Renal pelvis (tissue), 4 donors: ENCODE data around the gene PPP1R37. TPM values are rescaled to one million over a fixed set of nuclear protein-coding genes. Genes with fewer than 3 reads are reported as not detected.
"Not testable (repeated sequence)": the region's sequence is repeated elsewhere in the genome, so short reads cannot be mapped to it uniquely, and the experiment has no call there.

Experiments used
- DNase-seq: peaks from one replicate; pipeline ENCODE4 v3.0.0-alpha.2; 2013
- polyA plus RNA-seq, 3 donors: library from polyadenylated mRNA; unstranded; fragments of 120-200 nt; gene quantifications; one replicate each; pipeline ENCODE4 v1.2.1, GENCODE V29; 2013; ENCODE audit not compliant: insufficient read length in 3 of 3

Gene PPP1R37
- polyA plus RNA-seq, 3 donors, result 31.8 to 37.5 (median 35.4) TPM

- DNase-seq, result no peak
Observed at GRCh38 chr19:45110851-45111266, 17.9 kb downstream of the PPP1R37 start.

DNA sequence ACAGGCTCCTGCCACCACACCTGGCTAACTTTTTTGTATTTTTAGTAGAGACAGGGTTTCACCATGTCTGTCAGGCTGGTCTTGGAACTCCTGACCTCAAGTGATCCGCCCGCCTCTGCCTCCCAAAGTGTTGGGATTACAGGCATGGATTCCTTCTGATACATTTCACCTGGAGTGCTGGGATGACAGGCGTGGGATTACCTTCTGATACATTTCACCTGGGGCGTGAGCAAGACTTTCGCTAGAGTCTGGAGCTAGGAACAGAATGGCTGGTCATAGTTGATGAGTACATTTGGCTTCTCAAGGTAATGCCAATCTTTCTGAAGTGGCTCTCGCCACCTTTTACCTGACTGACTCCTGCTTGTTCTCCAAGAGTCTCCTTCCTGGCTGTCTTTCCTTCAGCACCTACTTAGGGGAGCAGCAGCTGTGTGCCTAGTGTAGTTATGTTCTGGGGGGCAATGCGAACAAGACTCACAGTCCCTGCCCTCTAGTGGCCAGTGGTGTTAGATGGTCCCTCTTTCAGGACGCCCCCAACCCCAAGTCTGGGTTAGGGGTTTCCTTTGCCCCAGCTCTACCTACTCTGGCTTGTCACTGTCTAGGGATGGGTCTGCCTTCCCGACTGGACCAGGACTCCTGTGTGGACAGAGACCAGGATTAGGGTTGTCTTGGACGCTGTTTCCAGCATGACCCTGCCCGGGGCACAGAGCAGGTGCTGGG lies 19.3 kb downstream of the PPP1R37 start:
- no peak for DNase-seq

DNA sequence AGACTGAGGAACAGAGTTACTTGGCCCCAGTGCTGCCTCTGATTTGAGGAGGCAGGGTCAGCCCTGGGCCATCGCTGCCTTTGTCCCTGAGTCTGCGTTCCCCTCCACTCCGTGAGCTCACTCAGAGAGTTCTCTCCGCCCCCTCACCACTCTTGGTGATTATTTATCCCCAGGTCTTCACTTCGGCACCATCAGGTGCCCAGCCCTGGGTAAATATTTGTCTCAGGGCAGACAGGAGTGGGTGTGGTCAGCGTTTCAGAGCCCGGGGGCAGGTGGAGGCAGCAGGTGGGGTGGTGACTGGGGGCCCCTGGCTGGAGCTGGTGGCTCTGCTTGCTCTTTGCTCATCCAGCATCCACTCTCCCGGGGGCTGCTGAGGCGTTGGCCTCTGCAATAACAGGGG lies 20.6 kb downstream of the PPP1R37 start:
- DNase-seq, result no peak

GRCh38 chr19:45114116-45114515 lies 21.1 kb downstream of the PPP1R37 start:
- DNase-seq, result no peak

- no peak for DNase-seq
Observed at GRCh38 chr19:45115809-45116615, 23.0 kb downstream of the PPP1R37 start.

DNA sequence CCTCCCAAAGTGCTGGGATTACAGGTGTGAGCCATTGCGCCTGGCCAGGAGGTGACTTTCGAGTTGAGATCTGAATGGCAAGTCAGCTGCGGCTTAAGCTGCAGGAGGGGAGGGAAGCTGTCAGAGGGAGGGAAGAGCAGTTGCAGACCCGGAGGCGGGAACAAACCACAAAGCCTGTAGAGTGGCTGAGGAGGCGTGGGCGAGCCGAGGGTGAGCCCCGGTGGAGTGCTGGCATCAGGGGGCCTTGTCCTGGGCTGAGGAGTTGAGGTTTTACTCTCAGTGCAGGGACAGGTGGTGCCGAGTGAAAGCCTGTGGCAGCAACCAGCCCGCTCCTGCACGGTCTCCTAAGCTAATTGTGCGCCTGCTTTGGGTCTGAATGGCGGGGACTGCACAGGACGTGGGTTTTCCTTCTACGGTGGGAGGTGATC lies 24.2 kb downstream of the PPP1R37 start:
- no peak for DNase-seq

DNA sequence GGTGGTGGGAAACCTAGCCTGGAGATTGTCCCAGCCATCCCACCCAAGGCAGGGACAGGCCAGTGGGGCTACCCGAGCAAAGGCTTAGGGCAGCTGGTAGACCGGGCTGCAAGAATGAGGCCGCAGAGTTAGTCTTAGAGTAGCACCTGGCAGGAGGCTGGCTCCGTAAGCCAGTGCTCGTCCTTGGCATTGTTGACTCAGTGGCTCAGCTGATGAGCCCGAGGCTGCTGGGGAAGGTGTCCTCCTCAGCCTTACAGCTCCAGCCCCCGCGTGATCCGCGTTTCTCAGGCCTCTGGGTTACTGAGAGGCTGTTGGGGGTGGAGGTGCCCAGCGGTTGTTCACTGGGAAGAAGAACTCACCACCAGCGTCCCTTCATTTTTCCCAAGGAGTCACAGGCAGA lies 24.7 kb downstream of the PPP1R37 start:
- no peak for DNase-seq

GRCh38 chr19:45118106-45118505 lies 25.1 kb downstream of the PPP1R37 start:
- DNase-seq, result no peak

DNA sequence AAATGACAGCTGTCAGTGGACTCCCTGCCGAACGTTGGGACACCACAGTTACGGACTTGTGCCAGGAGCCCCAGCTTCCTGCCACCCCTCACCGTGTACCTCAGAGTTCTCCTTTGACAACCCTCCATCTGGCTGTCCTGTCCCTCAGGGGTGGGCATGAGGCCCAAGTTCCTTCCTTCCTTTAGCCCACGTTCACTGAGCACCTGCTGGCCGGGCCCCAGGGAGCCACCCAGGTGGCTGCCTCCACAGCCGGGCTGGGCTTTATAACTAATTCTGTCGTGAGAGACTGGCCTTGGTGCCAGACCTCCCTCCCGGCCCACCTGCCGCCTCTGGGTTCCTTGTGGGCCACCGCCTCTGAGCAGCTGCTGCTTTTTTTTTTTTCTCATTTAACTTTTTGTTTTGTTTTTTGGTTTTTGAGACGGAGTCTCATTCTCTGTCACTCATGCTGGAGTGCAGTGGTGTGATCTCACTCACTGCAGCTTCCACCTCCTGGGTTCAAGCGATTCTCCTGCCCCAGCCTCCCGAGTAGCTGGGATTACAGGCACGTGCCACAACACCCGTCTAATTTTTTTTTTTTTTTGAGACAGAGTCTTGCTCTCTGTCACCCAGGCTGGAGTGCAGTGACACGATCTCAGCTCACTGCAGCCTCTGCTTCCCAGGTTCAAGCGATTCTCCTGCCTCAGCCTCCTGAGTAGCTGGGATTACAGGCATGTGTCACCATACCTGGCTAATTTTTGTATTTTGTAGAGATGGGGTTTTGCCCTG lies 25.8 kb downstream of the PPP1R37 start:
- DNase-seq, result not testable (repeated sequence)

DNA sequence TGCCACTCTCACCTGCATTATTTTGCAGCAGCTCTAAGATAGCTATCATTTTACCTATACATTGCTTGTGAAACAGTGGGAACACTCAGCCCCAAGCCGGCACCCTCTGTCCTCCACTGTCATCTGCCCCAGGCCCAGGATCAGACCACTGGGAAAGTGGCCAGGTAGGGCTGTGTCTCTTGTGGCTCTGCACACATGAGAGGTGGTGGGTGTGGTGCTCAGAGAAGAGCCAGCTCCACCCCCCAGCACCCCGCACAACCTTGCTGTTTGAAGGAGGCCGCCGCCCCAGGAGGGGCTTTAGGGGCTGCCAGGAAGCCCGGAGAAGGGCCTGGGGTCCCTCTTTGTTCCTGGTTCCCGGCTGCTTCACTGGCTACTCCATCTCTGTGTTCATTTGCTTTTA lies 26.6 kb downstream of the PPP1R37 start:
- no peak for DNase-seq

GRCh38 chr19:45121827-45122345 lies 28.9 kb downstream of the PPP1R37 start:
- no peak for DNase-seq

DNA sequence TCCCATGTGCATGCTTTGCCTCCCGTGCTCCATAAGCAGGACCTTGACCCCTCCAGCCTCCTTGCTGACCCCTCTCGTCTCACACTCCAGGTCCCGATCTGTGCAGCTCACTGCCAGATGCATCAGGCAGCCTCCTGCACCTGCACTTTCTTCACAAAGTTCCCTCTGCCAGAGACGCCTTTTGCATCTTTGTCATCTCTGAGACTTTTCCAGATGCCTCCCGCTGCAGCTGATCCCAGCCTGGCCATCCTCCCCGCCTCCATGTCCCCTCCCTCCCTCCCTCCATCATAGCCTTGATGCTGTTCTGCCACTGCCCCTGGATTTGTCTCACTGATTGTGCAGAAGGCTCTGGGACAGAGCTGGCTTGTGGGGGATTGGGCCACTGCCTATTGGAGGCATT lies 29.9 kb downstream of the PPP1R37 start:
- DNase-seq, result no peak

GRCh38 chr19:45123440-45123850 lies 30.5 kb downstream of the PPP1R37 start:
- DNase-seq, result no peak

GRCh38 chr19:45124021-45124420 lies 31.0 kb downstream of the PPP1R37 start:
- no peak for DNase-seq

- DNase-seq, result no peak
Observed at GRCh38 chr19:45125360-45125759, 32.4 kb downstream of the PPP1R37 start.

- DNase-seq, result peak; percentile 51
Observed at GRCh38 chr19:45125975-45126493, 33.1 kb downstream of the PPP1R37 start.

- DNase-seq, result no peak
Observed at GRCh38 chr19:45126654-45127053, 33.7 kb downstream of the PPP1R37 start.

DNA sequence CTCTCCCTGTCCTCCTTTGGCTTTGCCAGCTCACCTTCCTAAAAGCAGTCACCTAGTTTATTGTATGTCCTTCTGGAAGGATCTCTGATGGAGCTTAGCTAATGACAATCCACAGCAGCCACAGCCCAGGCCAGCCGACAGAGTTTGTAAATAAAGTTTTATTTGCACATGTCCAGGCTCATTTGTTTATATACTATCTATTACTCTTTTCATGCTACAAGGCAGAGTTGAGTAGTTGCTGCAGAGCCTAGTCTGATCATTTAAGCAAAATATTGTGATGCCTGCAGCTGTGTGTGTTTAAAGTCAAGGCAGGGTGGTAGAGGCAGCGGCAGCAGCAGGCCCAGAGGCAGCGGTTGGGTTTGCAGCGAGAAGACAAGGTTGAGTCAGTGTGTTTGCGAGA lies 35.2 kb downstream of the PPP1R37 start:
- no peak for DNase-seq

DNA sequence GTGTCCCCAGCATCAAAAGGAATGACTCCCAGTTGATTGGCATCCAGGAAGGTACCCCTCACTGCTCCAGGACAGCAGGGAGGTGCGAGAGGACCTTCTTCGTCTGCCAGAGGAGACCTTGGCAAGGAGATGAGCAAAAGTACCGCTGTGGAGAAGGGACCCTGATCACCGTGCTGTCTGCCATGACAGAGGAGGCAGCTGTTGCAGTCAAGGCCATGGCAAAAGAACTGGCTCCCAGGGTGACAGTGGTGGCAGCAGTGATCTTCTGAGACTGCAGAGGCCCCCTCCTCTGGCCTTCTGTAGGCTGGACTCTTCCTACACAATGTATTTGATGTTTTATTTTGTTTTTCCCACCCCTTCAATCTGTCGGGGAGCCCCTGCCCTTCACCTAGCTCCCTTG lies 35.8 kb downstream of the PPP1R37 start:
- DNase-seq, result no peak

DNA sequence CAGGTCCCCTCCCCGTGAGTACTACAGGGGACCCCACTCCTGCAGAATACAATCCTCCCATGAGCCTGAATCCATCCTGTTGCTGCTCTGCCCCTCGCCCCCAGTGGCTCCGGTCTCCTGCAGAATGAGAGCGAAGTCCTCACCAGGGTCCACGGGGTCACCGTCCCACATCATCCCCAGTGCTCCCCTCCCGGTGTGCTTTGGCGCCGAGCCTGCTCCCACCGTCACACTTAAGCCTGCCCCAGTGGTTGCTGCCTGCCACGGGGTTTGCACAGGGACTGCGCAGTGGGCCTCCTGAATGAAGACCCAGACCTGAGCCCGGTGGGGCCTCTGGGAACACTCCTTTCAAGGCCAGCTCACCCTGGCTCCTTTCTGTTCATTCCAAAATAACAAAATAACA lies 37.3 kb downstream of the PPP1R37 start:
- DNase-seq, result no peak

GRCh38 chr19:45130888-45131615 lies 38.1 kb downstream of the PPP1R37 start:
- peak; percentile 44 for DNase-seq
